ENCODE data around the gene CCDC60.

The CCDC60 gene

GRCh38 chr12:119365451-119365850, 30.9 kb downstream of the CCDC60 start:
- Histone ChIP-seq H2AFZ (ENCODE audit: low read depth) (no peak overlapping the region), H3K4me1 (ENCODE audit: low read depth, poor library complexity, severe bottlenecking) (no peaks in the 10 kb centered on the region), H3K27ac (no peak overlapping the region), H3K36me3 (ENCODE audit: insufficient read depth) (no peaks in the 10 kb centered on the region), H3K79me2 (ENCODE audit: insufficient read depth, low read depth) (no peaks in the 10 kb centered on the region), H3K4me3 (IDR thresholded peaks at IDR 0.05; ENCODE audit: insufficient read depth, low read depth, low read length) (no peak overlapping the region), H3K9ac (no peak overlapping the region), H3K4me2 (no peak overlapping the region), H3K27me3 (ENCODE audit: insufficient read depth, low read depth) (no peaks in the 10 kb centered on the region), H4K20me1 (ENCODE audit: insufficient read depth) (no peaks in the 10 kb centered on the region)
- TF ChIP-seq CTCF (conservative IDR thresholded peaks at IDR 0.05; ENCODE audit: low read depth, low read length): no peak

GRCh38 chr12:119366007-119366406, 31.5 kb downstream of the CCDC60 start:
- H4K20me1 ChIP-seq (ENCODE audit: insufficient read depth): no peaks in the 10 kb centered on the region
- H3K4me1 ChIP-seq (ENCODE audit: low read depth, poor library complexity, severe bottlenecking): no peaks in the 10 kb centered on the region
- no peak overlapping the region for H3K4me2 ChIP-seq
- H3K9ac ChIP-seq: no peak overlapping the region
- no peaks in the 10 kb centered on the region for H3K79me2 ChIP-seq (ENCODE audit: insufficient read depth, low read depth)
- TF ChIP-seq CTCF (conservative IDR thresholded peaks at IDR 0.05; ENCODE audit: low read depth, low read length): no peak
- no peak overlapping the region for H2AFZ ChIP-seq (ENCODE audit: low read depth)
- H3K27ac ChIP-seq: no peak overlapping the region
- H3K4me3 ChIP-seq (IDR thresholded peaks at IDR 0.05; ENCODE audit: insufficient read depth, low read depth, low read length): no peak overlapping the region
- H3K36me3 ChIP-seq (ENCODE audit: insufficient read depth): no peaks in the 10 kb centered on the region
- H3K27me3 ChIP-seq (ENCODE audit: insufficient read depth, low read depth): no peaks in the 10 kb centered on the region

GRCh38 chr12:119369161-119369560, 34.6 kb downstream of the CCDC60 start:
- no peak overlapping the region for H3K4me2 ChIP-seq
- TF ChIP-seq CTCF (conservative IDR thresholded peaks at IDR 0.05; ENCODE audit: low read depth, low read length): no peak
- no peaks in the 10 kb centered on the region for H4K20me1 ChIP-seq (ENCODE audit: insufficient read depth)
- H3K27ac ChIP-seq: no peak overlapping the region
- no peaks in the 10 kb centered on the region for H3K4me1 ChIP-seq (ENCODE audit: low read depth, poor library complexity, severe bottlenecking)
- H3K27me3 ChIP-seq (ENCODE audit: insufficient read depth, low read depth): no peaks in the 10 kb centered on the region
- no peak overlapping the region for H2AFZ ChIP-seq (ENCODE audit: low read depth)
- no peak overlapping the region for H3K4me3 ChIP-seq (IDR thresholded peaks at IDR 0.05; ENCODE audit: insufficient read depth, low read depth, low read length)
- H3K79me2 ChIP-seq (ENCODE audit: insufficient read depth, low read depth): no peaks in the 10 kb centered on the region
- H3K36me3 ChIP-seq (ENCODE audit: insufficient read depth): no peaks in the 10 kb centered on the region
- H3K9ac ChIP-seq: no peak overlapping the region

- no peak for TF ChIP-seq CTCF (conservative IDR thresholded peaks at IDR 0.05; ENCODE audit: low read depth, low read length)
- no peaks in the 10 kb centered on the region for H3K79me2 ChIP-seq (ENCODE audit: insufficient read depth, low read depth)
- H4K20me1 ChIP-seq (ENCODE audit: insufficient read depth): no peaks in the 10 kb centered on the region
- H3K27me3 ChIP-seq (ENCODE audit: insufficient read depth, low read depth): no peaks in the 10 kb centered on the region
- no peak overlapping the region for H3K4me2 ChIP-seq
- no peak overlapping the region for H3K27ac ChIP-seq
- H2AFZ ChIP-seq (ENCODE audit: low read depth): no peak overlapping the region
- no peak overlapping the region for H3K4me3 ChIP-seq (IDR thresholded peaks at IDR 0.05; ENCODE audit: insufficient read depth, low read depth, low read length)
- no peak overlapping the region for H3K9ac ChIP-seq
- H3K4me1 ChIP-seq (ENCODE audit: low read depth, poor library complexity, severe bottlenecking): no peaks in the 10 kb centered on the region
- no peaks in the 10 kb centered on the region for H3K36me3 ChIP-seq (ENCODE audit: insufficient read depth)
These were observed 35.5 kb downstream of the CCDC60 start for GRCh38 chr12:119369907-119370546.
